SIG-M5 (cell line): ENCODE data around the gene REXO4.
"Not testable (repeated sequence)": the region's sequence is repeated elsewhere in the genome, so short reads cannot be mapped to it uniquely, and the experiment has no call there.

Source experiments
- DNase-seq: peaks from one replicate; lab custom pipeline; 2025; lab: John Stamatoyannopoulos, UW

Gene REXO4

GRCh38 chr9:133420392-133420827 lies 2.6 kb upstream of the REXO4 start:
- no peak for DNase-seq

- DNase-seq = no peak
Measured at GRCh38 chr9:133419005-133419404, 1.2 kb upstream of the REXO4 start.

GRCh38 chr9:133415170-133415569 lies 2.6 kb downstream of the REXO4 start:
- DNase-seq = no peak

- no peak for DNase-seq
Measured at GRCh38 chr9:133408042-133408441, 9.8 kb downstream of the REXO4 start.

GRCh38 chr9:133406480-133407307 lies 11.1 kb downstream of the REXO4 start:
- DNase-seq = peak; percentile 3

- no peak for DNase-seq
Measured at GRCh38 chr9:133405508-133406438, 12.0 kb downstream of the REXO4 start.

- no peak for DNase-seq
Measured at GRCh38 chr9:133404454-133405002, 13.3 kb downstream of the REXO4 start.

GRCh38 chr9:133403766-133404453 lies 13.9 kb downstream of the REXO4 start:
- no peak for DNase-seq

GRCh38 chr9:133402689-133403088 lies 15.1 kb downstream of the REXO4 start:
- no peak for DNase-seq

- DNase-seq = no peak
Measured at GRCh38 chr9:133401588-133401987, 16.2 kb downstream of the REXO4 start.

GRCh38 chr9:133400292-133400691 lies 17.5 kb downstream of the REXO4 start:
- no peak for DNase-seq

GRCh38 chr9:133397895-133398294 lies 19.9 kb downstream of the REXO4 start:
- DNase-seq = no peak

GRCh38 chr9:133397370-133397769 lies 20.4 kb downstream of the REXO4 start:
- DNase-seq = no peak

GRCh38 chr9:133396952-133397351 lies 20.9 kb downstream of the REXO4 start:
- no peak for DNase-seq

- no peak for DNase-seq
Measured at GRCh38 chr9:133394687-133395271, 23.0 kb downstream of the REXO4 start.

- DNase-seq = no peak
Measured at GRCh38 chr9:133393399-133393798, 24.4 kb downstream of the REXO4 start.

- not testable (repeated sequence) for DNase-seq
Measured at GRCh38 chr9:133392308-133392707, 25.5 kb downstream of the REXO4 start.

- not testable (repeated sequence) for DNase-seq
Measured at GRCh38 chr9:133391449-133391848, 26.4 kb downstream of the REXO4 start.

GRCh38 chr9:133390713-133391112 lies 27.1 kb downstream of the REXO4 start:
- no peak for DNase-seq

GRCh38 chr9:133389562-133389961 lies 28.2 kb downstream of the REXO4 start:
- no peak for DNase-seq

- no peak for DNase-seq
Measured at GRCh38 chr9:133389025-133389557, 28.7 kb downstream of the REXO4 start.
